GM12878 (cell line): ENCODE measurements around the gene SLC29A1. TPM values are rescaled to one million over a fixed set of nuclear protein-coding genes. Genes with fewer than 3 reads are reported as not detected.

Source experiments
- ATF2 ChIP-seq: IDR thresholded peaks from 2 replicates; pipeline ENCODE4 v1.6.1; 2012; ENCODE audit warnings: low read length, inconsistent platforms
- BCL3 ChIP-seq: IDR thresholded peaks from 2 replicates; pipeline ENCODE4 v1.6.1; 2011; ENCODE audit warnings: borderline replicate concordance, low read depth, mild to moderate bottlenecking, moderate library complexity, low read length; ENCODE audit not compliant: insufficient read depth, poor library complexity, severe bottlenecking
- CBX5 ChIP-seq: sonication (generic); IDR thresholded peaks from 2 replicates; pipeline ENCODE4 v1.6.1; 2016; ENCODE audit warnings: low read depth, moderate library complexity, mild to moderate bottlenecking, inconsistent platforms
- CHD2 ChIP-seq: IDR thresholded peaks from 2 replicates; pipeline ENCODE4 v1.6.1; 2011; ENCODE audit warnings: low read depth, low read length, improper control_type of control experiment, borderline replicate concordance
- CREM ChIP-seq: IDR thresholded peaks from 2 replicates; pipeline ENCODE4 v1.6.1; 2014; ENCODE audit warnings: antibody characterized with exemption, low read depth
- E4F1 ChIP-seq: fragments of 450-650 bp; IDR thresholded peaks from 2 replicates; pipeline ENCODE4 v1.6.1; 2018; ENCODE audit warnings: borderline replicate concordance, mild to moderate bottlenecking; ENCODE audit not compliant: partially characterized antibody
- ETV6 ChIP-seq, 2 experiments: fragments of 450-650 bp in 1 of 2; IDR thresholded peaks in 1 of 2; conservative IDR thresholded peaks in 1 of 2; 2 replicates each; pipeline ENCODE4 v1.6.1; 2014; ENCODE audit warnings: antibody characterized with exemption in 1 of 2, borderline replicate concordance in 1 of 2, low read depth in 1 of 2, mild to moderate bottlenecking in 1 of 2, moderate library complexity in 1 of 2
- FOXK2 ChIP-seq: fragments of 450-650 bp; IDR thresholded peaks from 2 replicates; pipeline ENCODE4 v1.6.1; 2017; ENCODE audit warnings: mild to moderate bottlenecking, moderate library complexity
- FOXM1 ChIP-seq: IDR thresholded peaks from 2 replicates; pipeline ENCODE4 v1.6.1; 2012; ENCODE audit warnings: low read depth, mild to moderate bottlenecking, inconsistent platforms, low read length, moderate library complexity
- GABPA ChIP-seq: IDR thresholded peaks from 2 replicates; pipeline ENCODE4 v1.6.1; 2014; ENCODE audit warnings: antibody characterized with exemption, low read depth, mild to moderate bottlenecking, inconsistent platforms
- HCFC1 ChIP-seq: fragments of 150-350 bp; IDR thresholded peaks from 2 replicates; pipeline ENCODE4 v1.6.1; 2014; ENCODE audit warnings: low read length
- IRF4 ChIP-seq: IDR thresholded peaks from 2 replicates; pipeline ENCODE4 v1.6.1; 2011; ENCODE audit warnings: low read depth, low read length
- MTA2 ChIP-seq: fragments of 450-650 bp; IDR thresholded peaks from 2 replicates; pipeline ENCODE4 v1.6.1; 2016; ENCODE audit warnings: low read depth, mild to moderate bottlenecking, moderate library complexity
- MYB ChIP-seq: fragments of 150-350 bp; IDR thresholded peaks from 2 replicates; pipeline ENCODE4 v1.6.1; 2014; ENCODE audit warnings: mild to moderate bottlenecking, low read depth, low read length, borderline replicate concordance
- NBN ChIP-seq: fragments of 450-650 bp; IDR thresholded peaks from 2 replicates; pipeline ENCODE4 v1.6.1; 2016
- NRF1 ChIP-seq: conservative IDR thresholded peaks from 2 replicates; pipeline ENCODE4 v1.6.1; 2011; ENCODE audit warnings: mild to moderate bottlenecking, low read depth, low read length, improper control_type of control experiment
- POLR2A ChIP-seq: IDR thresholded peaks from 2 replicates; pipeline ENCODE4 v1.6.1; 2011; ENCODE audit warnings: low read depth, mild to moderate bottlenecking, low read length
- STAT1 ChIP-seq: fragments of 450-650 bp; conservative IDR thresholded peaks from 2 replicates; pipeline ENCODE4 v1.6.1; 2014; ENCODE audit warnings: antibody characterized with exemption, mild to moderate bottlenecking
- TAF1 ChIP-seq: IDR thresholded peaks from 2 replicates; pipeline ENCODE4 v1.6.1; 2011; ENCODE audit warnings: mild to moderate bottlenecking, low read depth, low read length, borderline replicate concordance
- YY1 ChIP-seq: IDR thresholded peaks from 2 replicates; pipeline ENCODE4 v1.6.1; 2011; ENCODE audit warnings: low read depth, mild to moderate bottlenecking, low read length
- ZBTB11 ChIP-seq: fragments of 450-650 bp; formaldehyde crosslinking; IDR thresholded peaks from 2 replicates; pipeline ENCODE4 v1.5.0; 2022; ENCODE audit warnings: mild to moderate bottlenecking, missing genetic modification characterization
- ZNF207 ChIP-seq: fragments of 450-650 bp; IDR thresholded peaks from 2 replicates; pipeline ENCODE4 v1.6.1; 2014; ENCODE audit warnings: antibody characterized with exemption, mild to moderate bottlenecking, borderline replicate concordance
- polyA plus RNA-seq, 11 experiments: library from polyadenylated mRNA; depleted of rRNA in 4 of 11; unstranded in 6 of 11; stranded (reverse) in 5 of 11; fragments of >200 nt; fragmentation: Nextera tagmentation in 4 of 11; fragmentation: Illumina TruSeq in 1 of 11; extraction: Ambion mirVana in 4 of 11; extraction: Trizol in 1 of 11; gene quantifications; 1 replicate in 1 of 11; 2 replicates in 10 of 11; pipeline versions ENCODE4 v1.2.1 to v1.2.3, GENCODE V29; 2011 to 2016; ENCODE audit warnings: inconsistent platforms in 2 of 11, missing spikeins in 2 of 11, low read depth in 1 of 11
- total RNA-seq, 4 experiments: library from RNA; depleted of rRNA in 3 of 4; stranded (reverse); fragments of >200 nt in 3 of 4; fragmentation: Illumina TruSeq in 1 of 4; extraction: Trizol in 1 of 4; gene quantifications; 2 replicates each; pipeline versions ENCODE4 v1.2.1 to v1.2.3, GENCODE V29; 2013 to 2021

The SLC29A1 gene
- total and polyA plus RNA-seq, 10 of the 15 experiments (the other 5 are each of a cell fraction or from before 2014, with no cell fraction given) = 10.0 to 132 (median 93.4) TPM

GRCh38 chr6:44246663-44247337, 23.4 kb downstream of the SLC29A1 start, which contains the start of gene HSP90AB1 (continued):
- TF ChIP-seq MTA2 (peak; percentile 4), FOXK2 (peak; percentile 40), ZNF207 (peak; percentile 89), NRF1 (no peak), HCFC1 (peak; percentile 67), MYB (0 out of 2 replicates have a peak, but pooled peaks have one; percentile 19), NBN (peak; percentile 98), BCL3 (peak; percentile 47), TAF1 (peak; percentile 100), POLR2A (peak; percentile 99), ZBTB11 (CRISPR knock-in tag) (no peak), STAT1 (peak; percentile 89; the same call in 1 of the 2 replicates), GABPA (0 out of 2 replicates have a peak, but pooled peaks have one; percentile 46), YY1 (peak; percentile 65; the same call in 1 of the 2 replicates), CHD2 (peak; percentile 97), E4F1 (peak; percentile 59), CREM (peak; percentile 91), ETV6 (conservative IDR thresholded peaks at IDR 0.05 in 1 of 2, IDR thresholded peaks at IDR 0.05 in 1 of 2; ENCODE audit: borderline replicate concordance in 1 of 2, low read depth in 1 of 2) (no peak), ATF2 (peak; percentile 96), FOXM1 (peak; percentile 68), CBX5 (0 out of 2 replicates have a peak, but pooled peaks have one; percentile 47), IRF4 (peak; percentile 44)
